Measurements from ENCODE around the gene ATG7.
A peak's percentile ranks its signal among the peaks of the same experiment; 100 is the strongest.
"Not testable (repeated sequence)": the region's sequence is repeated elsewhere in the genome, so short reads cannot be mapped to it uniquely, and the experiment has no call there.

Gene ATG7

DNA sequence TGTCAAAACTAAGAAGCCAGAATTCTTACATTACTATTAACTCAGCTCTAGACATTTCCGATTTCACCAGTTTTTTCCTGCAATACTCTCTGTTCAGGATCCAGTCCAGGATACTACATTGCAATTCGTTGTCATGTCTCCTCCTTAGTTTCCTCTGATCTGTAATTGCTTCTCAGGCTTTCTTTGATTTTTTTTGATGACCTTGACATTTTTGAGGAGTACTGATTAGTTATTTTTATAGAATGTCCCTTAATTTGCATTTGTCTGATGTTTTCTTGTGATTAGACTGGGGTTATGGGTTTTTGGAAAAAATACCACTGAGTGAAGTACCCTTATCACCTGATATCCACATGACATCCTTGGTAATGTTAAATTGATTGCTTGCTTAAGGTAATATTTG is 57.6 kb downstream of the ATG7 start:
- Mint-ChIP-seq H3K9me3 (no peaks in the 10 kb centered on the region), H3K27me3 (no peaks in the 10 kb centered on the region), H3K4me1 (no peaks in the 10 kb centered on the region), H3K36me3 (peaks cover 8% of the 10 kb centered on the region), H3K4me3 (no peak overlapping the region), H3K27ac (no peak overlapping the region)
- CTCF ChIA-PET: no interaction called here
- no peak for DNase-seq

GRCh38 chr3:11331101-11331500 is 58.9 kb downstream of the ATG7 start:
- no peaks in the 10 kb centered on the region for H3K4me1 Mint-ChIP-seq
- H3K36me3 Mint-ChIP-seq: peaks cover 10% of the 10 kb centered on the region
- no peak overlapping the region for H3K27ac Mint-ChIP-seq
- no peak for DNase-seq
- no peak overlapping the region for H3K4me3 Mint-ChIP-seq
- CTCF ChIA-PET: interaction anchor here (6.7 kb wide), 1 partner anchor 94 kb away, joined by 91 read pairs; no protein-coding TSS in a partner anchor
- H3K9me3 Mint-ChIP-seq: no peaks in the 10 kb centered on the region
- H3K27me3 Mint-ChIP-seq: no peaks in the 10 kb centered on the region

DNA sequence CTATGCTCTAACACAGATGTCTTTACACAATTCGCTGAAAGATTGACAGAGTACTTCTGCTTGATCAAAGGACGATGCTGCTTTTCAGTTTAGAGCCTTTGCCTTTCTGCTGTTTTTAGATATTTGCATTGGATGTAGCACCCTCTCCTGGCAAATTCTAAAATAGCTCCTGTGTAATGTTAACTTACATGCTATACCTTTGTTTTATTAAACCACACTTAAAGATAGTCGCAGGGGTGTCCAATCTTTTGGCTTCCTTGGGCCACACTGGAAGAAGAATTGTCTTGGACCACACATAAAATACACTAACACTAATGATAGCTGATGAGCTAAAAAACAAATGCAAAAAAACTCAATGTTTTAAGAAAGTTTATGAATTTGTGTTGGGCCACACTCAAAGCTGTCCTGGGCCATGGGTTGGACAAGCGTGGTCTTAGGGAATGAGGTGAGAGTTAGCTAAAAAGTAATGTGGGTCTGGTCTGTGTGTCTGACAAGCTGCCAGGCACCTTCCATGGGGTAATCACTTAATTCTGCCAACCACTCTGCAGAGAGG is 62.9 kb downstream of the ATG7 start:
- Mint-ChIP-seq H3K9me3 (no peaks in the 10 kb centered on the region), H3K27ac (no peak overlapping the region), H3K4me1 (no peaks in the 10 kb centered on the region), H3K4me3 (no peak overlapping the region), H3K36me3 (peaks cover 10% of the 10 kb centered on the region), H3K27me3 (no peaks in the 10 kb centered on the region)
- CTCF ChIA-PET: interaction anchor here (0.6 to 6.7 kb wide), 23 partner anchors 10 to 384 kb away, joined by 3 to 91 read pairs (median 4); no protein-coding TSS in a partner anchor
- peak; percentile 24 for DNase-seq

DNA sequence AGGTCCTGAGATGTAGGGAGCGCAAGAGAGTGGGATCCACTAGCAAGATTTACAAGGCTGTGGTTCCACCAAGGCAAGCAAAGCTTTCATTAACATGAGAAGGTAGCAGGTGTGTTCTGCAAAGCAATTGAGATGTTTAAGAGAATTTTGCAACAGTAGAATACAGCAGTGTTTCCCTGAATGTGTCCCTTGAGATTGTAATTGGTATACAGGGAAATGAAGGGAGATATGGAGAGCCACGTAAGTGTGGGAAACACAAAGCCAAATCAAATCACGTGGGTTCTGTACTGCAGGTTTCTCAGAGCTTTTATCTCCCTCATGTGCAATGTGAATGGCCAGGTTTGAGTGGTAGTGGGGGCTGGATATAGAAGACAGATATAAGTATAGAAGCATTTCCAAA is 67.3 kb downstream of the ATG7 start:
- CTCF ChIA-PET: interaction anchor here (1.5 to 2.4 kb wide), 3 partner anchors 9 to 279 kb away, joined by 4 to 9 read pairs (median 7); no protein-coding TSS in a partner anchor
- no peak overlapping the region for H3K4me3 Mint-ChIP-seq

GRCh38 chr3:11346416-11346815 is 74.2 kb downstream of the ATG7 start:
- no peaks in the 10 kb centered on the region for H3K4me1 Mint-ChIP-seq
- CTCF ChIA-PET: no interaction called here
- peaks cover 5% of the 10 kb centered on the region for H3K9me3 Mint-ChIP-seq
- H3K27ac Mint-ChIP-seq: no peak overlapping the region
- no peaks in the 10 kb centered on the region for H3K27me3 Mint-ChIP-seq
- DNase-seq: no peak
- H3K36me3 Mint-ChIP-seq: peaks cover 59% of the 10 kb centered on the region
- no peak overlapping the region for H3K4me3 Mint-ChIP-seq

More for the DNA sequence above, 67.3 kb downstream of the ATG7 start:
- no peaks in the 10 kb centered on the region for H3K9me3 Mint-ChIP-seq
- DNase-seq: no peak
- H3K36me3 Mint-ChIP-seq: peaks cover 23% of the 10 kb centered on the region
- H3K27ac Mint-ChIP-seq: peak overlapping the region; percentile 13
- no peaks in the 10 kb centered on the region for H3K4me1 Mint-ChIP-seq
- no peaks in the 10 kb centered on the region for H3K27me3 Mint-ChIP-seq

GRCh38 chr3:11348877-11349276 is 76.7 kb downstream of the ATG7 start:
- not testable (repeated sequence) for H3K4me1 Mint-ChIP-seq, H3K27ac Mint-ChIP-seq, H3K9me3 Mint-ChIP-seq, DNase-seq, H3K27me3 Mint-ChIP-seq, H3K4me3 Mint-ChIP-seq
- peaks cover 60% of the 10 kb centered on the region for H3K36me3 Mint-ChIP-seq
- CTCF ChIA-PET: interaction anchor here (1.3 kb wide), 1 partner anchor 9 kb away, joined by 4 read pairs; no protein-coding TSS in a partner anchor

DNA sequence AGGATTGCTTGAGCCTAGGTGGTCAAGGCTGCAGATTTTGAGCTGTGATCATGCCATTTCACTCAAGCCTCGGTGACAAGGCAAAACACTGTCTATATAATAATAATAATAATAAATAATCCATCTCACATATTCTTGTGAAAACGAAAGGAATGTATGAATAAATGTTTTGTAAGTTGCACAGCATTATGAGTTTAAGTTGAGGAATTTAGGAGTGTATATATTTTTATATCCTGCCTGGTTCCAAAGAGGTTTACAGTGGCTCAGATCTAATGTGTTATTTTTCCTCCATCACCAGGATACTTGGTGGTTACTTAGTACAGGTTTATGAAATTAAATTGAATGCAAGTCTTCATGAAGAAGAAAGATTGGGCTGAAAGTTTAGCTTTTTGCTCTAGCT is 77.2 kb downstream of the ATG7 start:
- Mint-ChIP-seq H3K36me3 (peaks cover 55% of the 10 kb centered on the region), H3K27me3 (no peaks in the 10 kb centered on the region), H3K4me1 (no peaks in the 10 kb centered on the region), H3K4me3 (no peak overlapping the region), H3K27ac (no peak overlapping the region), H3K9me3 (peaks cover 5% of the 10 kb centered on the region)
- no peak for DNase-seq
- CTCF ChIA-PET: interaction anchor here (0.7 to 1.3 kb wide), 2 partner anchors 10 to 15 kb away, joined by 4 read pairs; no protein-coding TSS in a partner anchor

- H3K27me3 Mint-ChIP-seq: no peaks in the 10 kb centered on the region
- no peak overlapping the region for H3K4me3 Mint-ChIP-seq
- peaks cover 55% of the 10 kb centered on the region for H3K36me3 Mint-ChIP-seq
- H3K9me3 Mint-ChIP-seq: peaks cover 5% of the 10 kb centered on the region
- DNase-seq: no peak
- no peak overlapping the region for H3K27ac Mint-ChIP-seq
- H3K4me1 Mint-ChIP-seq: no peaks in the 10 kb centered on the region
- CTCF ChIA-PET: interaction anchor here (1.4 kb wide), 1 partner anchor 8 kb away, joined by 3 read pairs; no protein-coding TSS in a partner anchor
These were observed 78.2 kb downstream of the ATG7 start for GRCh38 chr3:11350374-11350773.

GRCh38 chr3:11351451-11351850 is 79.3 kb downstream of the ATG7 start:
- H3K4me1 Mint-ChIP-seq: no peaks in the 10 kb centered on the region
- no peaks in the 10 kb centered on the region for H3K27me3 Mint-ChIP-seq
- H3K27ac Mint-ChIP-seq: no peak overlapping the region
- DNase-seq: no peak
- H3K4me3 Mint-ChIP-seq: no peak overlapping the region
- H3K36me3 Mint-ChIP-seq: peaks cover 53% of the 10 kb centered on the region
- CTCF ChIA-PET: interaction anchor here (1.4 kb wide), 1 partner anchor 9 kb away, joined by 3 read pairs; no protein-coding TSS in a partner anchor
- peaks cover 5% of the 10 kb centered on the region for H3K9me3 Mint-ChIP-seq

- CTCF ChIA-PET: interaction anchor here (0.5 kb wide), 1 partner anchor 21 kb away, joined by 4 read pairs; no protein-coding TSS in a partner anchor
- Mint-ChIP-seq H3K4me3 (no peak overlapping the region), H3K36me3 (peaks cover 15% of the 10 kb centered on the region), H3K9me3 (no peaks in the 10 kb centered on the region), H3K27ac (no peak overlapping the region), H3K27me3 (no peaks in the 10 kb centered on the region), H3K4me1 (no peaks in the 10 kb centered on the region)
- DNase-seq: no peak
These were observed 84.1 kb downstream of the ATG7 start for GRCh38 chr3:11356269-11356668.

DNA sequence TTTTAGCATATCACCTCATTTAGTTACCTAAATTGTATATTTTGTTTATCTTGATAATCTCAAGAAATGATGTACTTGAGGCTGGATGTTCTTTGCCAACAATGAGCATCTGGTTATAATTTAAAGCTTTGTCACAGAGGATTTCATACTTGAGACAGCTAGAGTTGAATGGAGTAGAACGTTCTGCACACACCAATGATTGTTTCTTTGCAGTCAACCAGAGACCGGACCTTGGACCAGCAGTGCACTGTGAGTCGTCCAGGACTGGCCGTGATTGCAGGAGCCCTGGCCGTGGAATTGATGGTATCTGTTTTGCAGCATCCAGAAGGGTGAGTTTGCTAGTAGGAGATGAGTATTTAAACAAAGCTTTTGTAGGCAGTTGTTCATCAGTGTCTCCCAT is 90.4 kb downstream of the ATG7 start:
- H3K27ac Mint-ChIP-seq: no peak overlapping the region
- CTCF ChIA-PET: interaction anchor here (0.7 kb wide), 1 partner anchor 1105 kb away, joined by 5 read pairs; no protein-coding TSS in a partner anchor
- H3K4me3 Mint-ChIP-seq: no peak overlapping the region
- DNase-seq: no peak
- H3K36me3 Mint-ChIP-seq: peaks cover 38% of the 10 kb centered on the region
- H3K4me1 Mint-ChIP-seq: no peaks in the 10 kb centered on the region
- no peaks in the 10 kb centered on the region for H3K9me3 Mint-ChIP-seq
- no peaks in the 10 kb centered on the region for H3K27me3 Mint-ChIP-seq

GRCh38 chr3:11363715-11364114 is 91.5 kb downstream of the ATG7 start:
- Mint-ChIP-seq H3K4me1 (no peaks in the 10 kb centered on the region), H3K36me3 (peaks cover 41% of the 10 kb centered on the region), H3K27me3 (no peaks in the 10 kb centered on the region), H3K4me3 (no peak overlapping the region), H3K9me3 (no peaks in the 10 kb centered on the region), H3K27ac (peak overlapping the region; percentile 50)
- CTCF ChIA-PET: interaction anchor here (0.7 to 1.1 kb wide), 3 partner anchors 73 to 462 kb away, joined by 3 read pairs; no protein-coding TSS in a partner anchor
- no peak for DNase-seq

DNA sequence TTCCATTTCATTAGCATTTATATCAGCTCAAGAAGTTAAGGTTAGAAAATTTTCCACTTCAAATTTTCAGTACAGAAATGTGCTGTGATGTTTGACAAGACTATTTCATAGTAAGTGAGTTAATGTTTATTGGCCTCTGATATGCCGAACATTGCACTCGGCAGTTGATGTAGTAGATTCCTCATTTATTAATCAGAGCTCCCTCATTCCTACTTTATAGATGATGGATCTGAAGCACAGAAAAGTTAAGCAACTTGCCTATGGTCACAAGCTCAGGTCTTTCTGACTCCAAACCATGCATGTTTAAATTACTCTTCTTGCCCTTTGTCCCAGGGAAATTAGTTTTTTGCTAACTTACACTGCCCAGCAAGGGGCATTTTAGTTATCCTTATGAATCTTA is 92.0 kb downstream of the ATG7 start:
- Mint-ChIP-seq H3K4me3 (no peak overlapping the region), H3K27ac (no peak overlapping the region), H3K36me3 (peaks cover 43% of the 10 kb centered on the region), H3K4me1 (no peaks in the 10 kb centered on the region), H3K27me3 (no peaks in the 10 kb centered on the region), H3K9me3 (no peaks in the 10 kb centered on the region)
- CTCF ChIA-PET: interaction anchor here (1.0 to 1.1 kb wide), 2 partner anchors 288 to 462 kb away, joined by 3 read pairs; no protein-coding TSS in a partner anchor
- DNase-seq: no peak

DNA sequence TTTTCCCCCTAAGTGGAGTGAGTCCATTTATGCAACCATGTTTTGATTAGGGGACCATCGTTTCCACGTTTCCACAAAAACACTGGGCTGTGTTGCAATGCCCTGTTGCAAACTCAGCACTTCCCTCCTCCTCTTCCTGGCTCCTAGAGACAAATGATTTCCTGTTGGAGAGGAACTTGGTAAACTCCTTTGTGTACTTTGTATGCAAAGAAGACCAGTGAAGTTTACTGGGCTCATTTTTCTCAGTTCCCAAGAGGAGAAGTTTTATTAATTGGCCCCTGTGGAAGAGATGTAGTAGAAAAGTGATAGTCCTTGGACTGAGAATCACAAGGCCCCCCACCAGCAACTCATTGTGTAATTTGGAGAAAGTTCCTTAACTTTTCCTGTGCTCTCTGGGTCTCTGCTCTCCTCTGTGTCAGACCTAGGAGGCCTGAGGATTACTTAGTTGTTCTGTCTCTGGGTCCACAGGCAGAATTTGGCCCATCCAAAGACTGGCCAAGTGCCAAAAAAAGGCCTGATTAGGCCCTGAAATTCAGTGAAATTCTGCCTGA is 95.0 kb downstream of the ATG7 start:
- Mint-ChIP-seq H3K4me3 (no peak overlapping the region), H3K27ac (no peak overlapping the region), H3K9me3 (no peaks in the 10 kb centered on the region), H3K27me3 (no peaks in the 10 kb centered on the region), H3K36me3 (peaks cover 38% of the 10 kb centered on the region), H3K4me1 (no peaks in the 10 kb centered on the region)
- DNase-seq: no peak
- CTCF ChIA-PET: no interaction called here

DNA sequence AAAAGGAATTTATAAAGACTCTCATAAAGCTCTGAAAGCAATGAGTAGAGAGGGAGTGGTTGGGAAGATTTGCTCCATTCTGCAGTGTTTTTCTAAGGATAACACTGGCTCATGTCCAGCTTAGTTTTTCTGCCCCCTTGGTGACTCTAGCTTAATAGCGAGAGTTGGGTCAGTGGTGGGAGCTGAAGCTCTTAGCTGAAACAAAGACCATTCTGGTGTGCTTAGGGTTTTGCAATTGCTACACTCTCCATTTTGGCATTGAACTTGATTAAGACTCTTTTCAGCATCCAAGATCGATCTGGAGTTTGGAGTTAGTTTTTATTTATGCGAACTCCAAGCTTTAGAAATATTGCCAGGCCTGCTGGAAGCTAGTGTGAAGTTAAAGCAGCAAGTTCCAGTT is 98.0 kb downstream of the ATG7 start:
- H3K9me3 Mint-ChIP-seq: no peaks in the 10 kb centered on the region
- CTCF ChIA-PET: interaction anchor here (1.3 to 1.5 kb wide), 3 partner anchors 9 to 280 kb away, joined by 3 to 4 read pairs (median 3); no protein-coding TSS in a partner anchor
- peaks cover 2% of the 10 kb centered on the region for H3K4me1 Mint-ChIP-seq
- H3K36me3 Mint-ChIP-seq: peaks cover 17% of the 10 kb centered on the region
- no peak overlapping the region for H3K4me3 Mint-ChIP-seq
- no peak for DNase-seq
- H3K27ac Mint-ChIP-seq: no peak overlapping the region
- no peaks in the 10 kb centered on the region for H3K27me3 Mint-ChIP-seq

All from activated naive CD4-positive, alpha-beta T cell treated with anti-CD3 and anti-CD28 coated beads, Interleukin-2, amount 10 ng/mL, durations not matched to agents 7 days and 5 days (primary cell).